Kidney capillary endothelial cell (primary cell): Measurements from ENCODE around the gene SLC6A11.

Experiments
- DNase-seq: peaks from one replicate; pipeline ENCODE4 v3.0.0-alpha.2; 2018; ENCODE audit warnings: low spot score

The SLC6A11 gene

DNA sequence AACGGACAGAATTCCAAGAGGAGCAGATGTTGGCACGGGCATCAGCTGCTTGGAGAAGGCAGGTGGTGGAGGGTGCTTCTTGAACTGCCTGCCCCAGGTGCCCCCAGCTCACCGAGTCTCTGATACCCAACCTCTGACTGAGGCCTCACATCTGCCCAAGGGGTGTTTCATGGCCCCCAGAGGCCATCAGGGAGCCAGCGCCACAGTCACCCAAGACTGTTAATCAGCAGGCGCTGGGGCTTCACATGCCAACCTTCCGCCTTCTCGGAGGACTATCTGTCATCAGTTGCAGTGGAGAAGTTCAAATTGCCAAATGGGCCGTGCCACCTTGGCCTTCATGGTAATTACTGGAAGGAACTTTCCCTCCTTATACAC is 114.6 kb downstream of the SLC6A11 start:
- no peak for DNase-seq

DNA sequence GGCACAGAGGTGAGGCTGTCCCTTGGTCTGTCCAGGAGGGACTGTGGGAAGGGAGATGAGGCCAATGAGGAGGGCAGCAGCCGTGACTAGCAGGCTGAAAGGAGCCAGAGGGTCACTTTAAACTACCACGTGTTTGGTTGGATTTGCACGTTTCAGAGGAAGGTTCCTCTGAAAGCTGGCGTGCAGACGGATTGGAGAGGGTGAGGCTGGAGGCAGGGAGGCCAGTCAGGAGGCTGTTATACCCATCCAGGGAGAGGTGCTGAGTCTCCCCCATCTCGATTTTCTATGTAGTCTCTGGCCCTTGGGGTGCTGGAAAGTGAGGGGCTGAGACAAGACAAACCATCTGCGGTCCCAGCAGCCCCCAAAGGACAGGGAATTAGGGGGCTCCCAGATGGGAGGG is 116.6 kb downstream of the SLC6A11 start:
- no peak for DNase-seq

DNA sequence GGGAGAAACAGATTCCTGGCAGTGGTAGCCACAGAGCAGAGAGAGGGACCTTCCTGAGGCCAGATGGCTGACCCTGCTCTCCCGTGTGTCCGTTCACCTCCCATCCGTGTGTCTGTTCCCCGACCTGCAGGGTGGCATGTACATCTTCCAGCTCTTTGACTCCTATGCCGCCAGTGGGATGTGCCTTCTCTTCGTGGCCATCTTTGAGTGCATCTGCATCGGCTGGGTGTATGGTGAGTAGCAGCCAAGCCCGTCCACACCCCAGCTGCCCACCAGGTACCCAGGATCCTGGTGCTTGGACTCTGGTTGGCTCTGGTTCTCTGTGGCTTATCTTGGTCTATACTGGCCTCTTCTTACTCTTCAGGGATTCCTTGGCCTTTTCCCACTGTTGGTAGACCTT is 117.0 kb downstream of the SLC6A11 start:
- DNase-seq = no peak

DNA sequence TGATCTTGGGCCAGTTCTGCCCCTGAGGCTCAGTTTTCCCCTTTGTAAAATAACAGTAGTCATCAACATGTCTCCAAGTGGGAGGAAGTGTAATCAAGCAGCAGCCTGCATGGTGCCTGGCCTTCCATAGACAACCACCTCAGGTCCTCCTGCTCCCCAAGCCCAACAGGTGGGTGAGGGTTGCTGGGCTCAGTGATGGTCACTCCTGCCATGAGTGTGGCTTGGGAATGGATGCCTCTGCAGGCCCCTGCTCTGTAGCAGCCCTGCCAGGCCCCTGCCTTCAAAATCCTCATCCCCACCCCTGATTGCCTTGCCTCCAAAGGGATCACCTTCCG is 117.4 kb downstream of the SLC6A11 start:
- no peak for DNase-seq

DNA sequence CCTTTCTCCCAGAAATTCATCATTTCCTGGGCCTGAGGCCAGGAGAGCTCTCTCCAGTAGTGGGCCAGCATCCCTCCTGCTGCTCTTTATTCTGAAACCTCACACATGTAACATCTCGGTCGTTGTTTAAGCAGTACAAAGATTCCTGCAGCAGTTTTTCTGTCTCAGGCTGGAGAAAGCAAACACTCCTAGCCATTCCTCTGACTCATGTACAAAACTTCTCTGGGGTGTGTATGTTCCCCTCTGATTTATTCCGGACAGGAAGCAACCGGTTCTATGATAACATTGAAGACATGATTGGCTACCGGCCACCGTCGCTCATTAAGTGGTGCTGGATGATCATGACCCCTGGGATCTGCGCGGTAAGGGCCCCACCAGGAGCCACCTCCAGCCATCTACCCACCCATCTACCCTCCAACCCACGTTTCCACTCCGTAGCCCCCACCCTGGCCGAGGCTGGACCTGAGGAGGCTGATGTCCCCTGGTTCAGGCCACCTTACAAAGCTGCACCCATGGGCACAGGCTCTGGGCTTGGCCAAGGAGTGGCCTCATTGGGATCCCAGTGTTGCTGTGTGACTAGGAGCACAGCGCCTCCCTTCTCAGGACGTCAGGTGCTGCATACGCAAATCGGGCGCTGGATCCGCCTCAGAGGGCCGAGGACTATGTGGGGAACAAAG is 117.9 kb downstream of the SLC6A11 start:
- no peak for DNase-seq

DNA sequence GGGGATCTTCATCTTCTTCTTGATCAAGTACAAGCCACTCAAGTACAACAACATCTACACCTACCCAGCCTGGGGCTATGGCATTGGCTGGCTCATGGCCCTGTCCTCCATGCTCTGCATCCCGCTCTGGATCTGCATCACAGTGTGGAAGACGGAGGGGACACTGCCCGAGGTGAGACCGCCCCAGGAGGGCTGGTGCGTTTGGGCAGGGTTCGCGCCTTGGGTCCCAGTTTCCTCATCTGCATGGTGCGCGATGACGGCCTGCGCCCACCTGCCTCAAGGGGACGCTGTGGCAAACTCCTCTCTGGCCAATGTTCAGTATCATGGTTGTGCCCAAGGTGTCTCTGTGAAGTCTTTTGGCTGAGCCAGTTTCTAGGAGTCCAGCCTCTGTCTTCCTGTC is 119.0 kb downstream of the SLC6A11 start:
- DNase-seq = no peak

DNA sequence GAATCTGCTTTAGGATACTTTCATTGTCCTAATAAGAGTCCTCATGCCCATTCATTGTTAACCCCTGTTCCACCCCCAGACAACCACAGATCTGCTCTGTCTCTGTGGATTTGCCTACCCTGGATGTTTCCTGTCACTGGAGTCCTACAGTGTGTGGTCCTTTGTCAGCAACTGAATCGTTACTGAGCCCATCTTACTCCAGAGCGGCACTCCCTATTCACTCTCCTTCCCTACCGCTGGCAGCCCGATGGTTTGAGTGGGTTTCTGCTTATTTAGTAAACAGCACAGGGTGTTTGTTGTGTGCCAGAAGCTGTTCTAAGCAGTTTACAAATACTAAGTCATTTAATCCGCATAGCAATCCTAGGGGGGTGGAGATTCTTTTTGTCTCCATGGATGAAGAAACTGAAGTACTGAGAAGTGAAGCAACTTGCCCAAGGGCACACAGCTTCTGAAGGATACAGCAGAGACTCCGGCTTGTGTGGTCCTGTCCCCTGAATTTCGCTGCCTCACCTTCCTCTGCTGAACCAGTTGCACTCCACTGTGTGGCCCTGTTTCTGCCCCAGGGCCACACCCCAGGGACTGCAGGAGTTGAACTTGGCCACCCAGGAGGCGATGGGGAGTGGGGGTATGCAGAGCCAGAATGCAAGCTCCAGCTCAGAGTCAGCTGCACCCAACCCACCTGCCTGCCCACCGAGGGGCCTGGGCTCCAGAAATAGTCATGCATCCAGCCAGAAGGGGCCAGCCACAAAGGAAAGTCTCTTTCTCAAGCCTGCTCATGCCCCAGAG is 120.0 kb downstream of the SLC6A11 start:
- DNase-seq = no peak

DNA sequence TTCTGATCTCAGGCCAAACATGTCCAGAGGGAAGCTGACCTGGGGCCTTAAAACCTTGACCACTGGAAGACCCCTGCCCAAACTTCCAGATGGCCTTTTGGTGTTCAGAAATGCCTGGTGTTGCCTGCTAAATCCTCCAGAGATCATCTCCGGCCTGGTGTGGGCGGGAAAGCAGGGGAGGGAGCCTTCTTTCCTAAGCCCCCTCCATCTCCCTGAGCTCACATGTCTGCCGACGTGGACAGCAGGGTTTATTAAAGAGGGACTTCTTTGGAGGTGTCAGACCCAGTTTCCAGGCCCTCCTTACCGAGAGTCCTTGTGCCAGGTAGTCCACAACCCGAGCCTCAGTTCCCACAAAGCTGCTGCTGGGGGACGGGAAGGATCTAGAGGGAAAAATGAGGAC is 120.7 kb downstream of the SLC6A11 start:
- DNase-seq = no peak

DNA sequence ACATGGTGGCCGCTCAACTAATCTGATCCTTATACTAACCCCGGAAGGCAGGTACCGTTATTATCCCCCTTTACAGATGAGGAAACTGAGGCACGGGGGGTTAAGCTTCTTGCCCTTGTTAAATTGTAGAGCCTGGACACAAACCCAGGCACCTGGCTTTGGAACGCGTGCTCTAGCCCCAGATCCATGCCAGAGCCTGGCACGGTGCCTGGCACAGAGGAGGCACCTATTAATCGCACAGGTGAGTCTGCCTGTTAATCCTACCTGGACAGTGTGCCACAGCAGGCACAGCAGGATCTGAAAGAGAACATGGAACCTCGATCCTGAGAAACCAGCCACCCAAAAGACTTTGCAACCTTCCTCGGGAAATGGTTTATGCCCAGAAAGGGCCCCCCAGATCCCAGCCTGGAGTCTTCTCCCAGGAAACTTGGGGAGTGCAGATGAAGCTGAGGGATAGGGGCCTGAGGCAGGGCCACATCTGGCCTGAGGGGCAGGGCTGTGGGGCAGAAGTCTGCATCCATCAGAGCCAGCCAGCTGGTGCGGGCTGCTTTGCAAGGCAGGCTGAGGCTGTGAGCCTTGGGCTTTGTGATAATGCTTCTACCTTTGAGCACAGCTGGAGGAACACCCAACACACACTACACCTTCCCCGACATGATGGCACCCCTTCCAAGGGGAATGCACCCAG is 121.3 kb downstream of the SLC6A11 start:
- no peak for DNase-seq

DNA sequence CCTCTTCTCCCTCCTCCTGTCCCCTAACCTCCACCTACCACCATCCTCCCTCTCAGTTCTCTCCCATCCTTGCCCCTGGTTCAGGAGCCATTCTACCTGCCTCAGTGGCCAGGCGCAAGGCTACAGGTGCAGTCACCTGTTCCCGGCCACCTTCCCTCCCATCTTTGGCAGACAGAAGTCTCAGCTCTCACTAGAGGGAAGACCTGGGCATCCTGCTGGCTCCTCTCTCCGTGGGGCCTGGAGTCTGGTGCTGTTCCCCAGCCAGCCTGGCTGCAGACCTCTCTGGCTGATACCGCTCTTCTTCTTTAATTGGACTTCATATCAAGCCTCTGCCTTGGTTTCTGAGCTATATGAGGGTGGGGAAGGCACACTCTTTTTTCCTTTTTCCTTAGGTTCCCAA is 123.5 kb downstream of the SLC6A11 start:
- no peak for DNase-seq

DNA sequence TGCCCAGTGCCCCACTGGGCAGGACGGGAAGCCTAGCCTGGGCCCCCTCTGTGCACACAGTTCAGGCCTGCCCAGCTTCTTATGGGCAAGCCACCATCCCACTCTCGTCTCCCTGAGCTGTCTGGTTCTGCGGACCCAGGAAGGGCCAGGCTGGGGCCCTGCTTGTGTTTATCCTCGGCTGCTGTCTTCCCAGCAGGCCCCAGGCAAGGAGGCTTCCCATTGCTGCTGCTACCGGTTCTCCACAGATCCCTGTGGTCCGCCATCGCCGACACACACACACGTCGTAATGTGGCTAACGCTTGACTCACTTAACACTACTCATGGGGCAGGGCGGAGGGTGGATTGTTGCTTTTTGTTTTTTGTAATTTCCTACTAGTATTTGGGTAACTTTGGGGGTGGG is 124.1 kb downstream of the SLC6A11 start:
- no peak for DNase-seq

DNA sequence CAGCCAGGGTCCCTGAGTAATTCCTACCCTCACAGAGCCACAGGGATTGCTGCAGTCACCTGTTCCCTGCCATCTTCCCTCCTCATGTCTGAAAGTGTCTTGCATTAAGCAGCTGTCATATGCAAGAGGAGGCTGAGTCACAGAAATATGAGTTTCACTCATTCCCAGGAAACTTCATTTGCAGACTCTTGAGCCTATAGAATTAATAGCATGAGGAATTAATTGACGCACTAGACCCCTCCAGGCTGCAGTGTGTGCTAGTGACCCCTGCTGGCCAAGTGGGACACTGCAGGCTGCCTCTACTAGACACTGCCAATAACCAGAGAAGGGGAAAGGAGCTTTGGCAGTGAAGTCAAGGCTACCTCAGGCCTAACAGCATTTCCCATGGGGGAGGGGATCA is 125.9 kb downstream of the SLC6A11 start:
- peak; percentile 19 for DNase-seq

DNA sequence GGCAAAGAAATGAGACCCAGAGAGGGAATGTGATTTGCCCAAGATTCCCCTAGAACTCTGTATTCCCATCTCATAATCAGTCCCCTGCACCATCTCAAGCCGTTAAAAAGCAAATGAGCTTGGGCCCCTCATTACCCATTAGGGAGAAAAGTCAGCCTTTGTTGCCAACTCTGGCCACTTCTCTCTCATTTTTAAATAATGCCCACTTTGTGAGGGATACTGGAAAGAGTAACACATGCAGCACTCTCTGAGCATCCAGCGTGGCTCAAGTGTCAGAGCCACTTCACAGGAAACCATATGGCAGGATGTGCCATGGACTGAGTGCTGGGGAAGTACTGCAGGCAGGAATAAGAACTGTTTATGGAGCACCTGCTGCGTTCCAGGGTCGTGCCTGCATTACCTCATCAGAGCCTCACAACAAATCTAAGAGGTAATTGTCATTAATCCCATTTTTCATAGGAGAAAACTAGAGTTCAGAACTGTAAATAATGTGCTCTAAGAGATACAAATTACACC is 126.7 kb downstream of the SLC6A11 start:
- no peak for DNase-seq

DNA sequence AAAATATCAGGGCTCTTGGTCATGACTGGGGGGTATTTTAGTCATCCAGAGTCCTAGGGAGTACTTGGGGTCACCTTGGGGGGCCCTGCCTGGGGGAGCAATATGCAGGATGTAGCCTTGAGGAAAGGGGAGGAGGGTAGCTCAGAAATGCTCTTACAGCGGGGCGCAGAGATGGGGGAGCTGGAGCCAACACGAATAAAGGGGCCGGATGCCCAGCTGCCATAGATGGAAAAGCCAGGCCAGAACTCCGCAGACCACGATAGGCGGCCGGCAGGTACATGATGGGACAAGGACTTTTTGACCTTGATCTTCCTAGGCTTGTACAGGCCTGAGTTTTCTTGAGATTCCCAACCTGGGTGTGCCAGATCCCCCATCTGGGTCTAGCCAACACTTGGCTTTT is 128.8 kb downstream of the SLC6A11 start:
- DNase-seq = no peak

DNA sequence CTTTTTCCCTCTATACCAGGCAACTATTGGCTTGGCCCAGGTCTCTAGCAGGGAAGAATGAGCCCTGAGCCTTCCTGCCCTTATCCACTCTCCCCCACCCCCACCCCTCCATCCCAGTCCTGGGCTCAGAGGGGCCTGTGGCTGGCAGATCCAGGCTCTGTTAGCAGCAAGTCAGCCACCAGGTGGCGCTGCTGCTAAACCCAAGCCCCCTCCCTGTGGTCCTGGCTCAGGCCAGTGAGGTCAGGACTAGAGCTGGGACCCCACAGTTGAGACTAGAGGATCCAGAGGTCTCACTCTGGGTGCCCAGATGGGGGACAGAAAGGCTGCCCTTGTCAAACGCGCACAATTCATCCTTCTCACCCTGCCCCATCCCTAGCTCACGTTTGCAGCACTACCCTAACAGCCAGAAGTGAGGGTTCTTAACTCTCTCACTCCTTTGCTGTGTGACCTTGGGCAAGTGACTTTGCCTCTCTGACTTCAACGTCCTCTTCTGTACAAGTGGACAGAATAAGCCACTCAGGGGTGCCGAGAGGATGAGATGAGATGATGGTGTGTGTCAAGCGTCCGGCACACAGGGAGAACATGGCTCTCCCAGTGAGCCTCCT is 129.8 kb downstream of the SLC6A11 start:
- DNase-seq = peak; percentile 47

DNA sequence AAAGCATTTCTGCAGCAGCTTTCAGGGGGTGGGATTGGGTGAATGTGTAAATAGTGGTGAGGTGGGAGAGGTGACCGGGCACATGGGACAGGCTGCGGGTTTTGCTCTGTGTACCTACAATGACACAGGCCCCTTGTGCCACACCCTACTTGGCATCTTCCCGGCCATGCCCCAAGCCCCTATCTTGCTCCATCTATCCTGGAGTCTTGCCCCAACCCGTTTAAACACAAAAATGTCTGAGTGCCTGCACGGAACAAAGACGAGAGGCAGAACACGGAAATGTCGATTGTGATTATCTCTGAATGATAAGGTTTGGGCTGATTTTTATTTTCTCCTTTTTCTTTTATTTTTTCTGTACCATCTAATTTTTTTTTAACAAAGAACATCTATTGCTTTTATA is 130.5 kb downstream of the SLC6A11 start:
- DNase-seq = no peak

DNA sequence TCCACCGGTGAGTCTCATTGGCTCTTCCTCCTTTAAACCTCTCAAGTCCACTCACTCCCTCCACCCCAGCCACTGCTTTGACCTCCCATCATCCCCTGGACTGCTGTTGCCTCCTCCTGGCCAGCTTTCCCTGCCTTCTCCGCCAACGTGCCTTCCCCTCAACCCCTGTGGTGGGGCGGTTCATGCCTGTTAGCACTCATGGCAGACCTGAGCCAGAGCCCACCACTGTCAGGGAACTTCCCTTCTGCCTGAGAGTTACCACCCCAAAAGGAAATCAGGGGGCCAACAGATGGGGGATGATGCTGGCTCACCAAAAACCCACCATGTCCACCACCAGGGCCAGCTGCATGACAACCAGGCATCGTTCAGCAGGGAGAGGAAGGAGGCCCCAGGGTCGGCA is 132.3 kb downstream of the SLC6A11 start:
- DNase-seq = no peak

DNA sequence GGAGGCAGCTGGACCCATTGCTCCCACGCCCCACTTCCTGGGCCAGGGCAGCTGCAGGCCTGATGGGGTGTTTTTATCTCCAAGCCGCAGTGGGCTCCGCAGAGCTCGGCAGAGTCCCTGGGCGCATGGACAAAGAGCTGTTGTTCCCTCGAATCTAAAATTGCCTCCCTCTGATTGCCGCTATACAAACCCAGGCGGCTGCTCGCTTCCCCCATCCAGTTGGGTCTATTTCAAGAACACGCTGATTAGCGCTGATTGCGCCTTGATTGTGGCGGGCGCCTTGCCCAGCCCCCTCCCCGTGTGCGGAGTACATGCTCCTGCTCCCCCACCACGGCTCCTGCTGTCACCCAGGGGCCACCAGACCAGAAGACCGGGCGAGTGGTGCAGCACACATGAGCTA is 133.2 kb downstream of the SLC6A11 start:
- no peak for DNase-seq

DNA sequence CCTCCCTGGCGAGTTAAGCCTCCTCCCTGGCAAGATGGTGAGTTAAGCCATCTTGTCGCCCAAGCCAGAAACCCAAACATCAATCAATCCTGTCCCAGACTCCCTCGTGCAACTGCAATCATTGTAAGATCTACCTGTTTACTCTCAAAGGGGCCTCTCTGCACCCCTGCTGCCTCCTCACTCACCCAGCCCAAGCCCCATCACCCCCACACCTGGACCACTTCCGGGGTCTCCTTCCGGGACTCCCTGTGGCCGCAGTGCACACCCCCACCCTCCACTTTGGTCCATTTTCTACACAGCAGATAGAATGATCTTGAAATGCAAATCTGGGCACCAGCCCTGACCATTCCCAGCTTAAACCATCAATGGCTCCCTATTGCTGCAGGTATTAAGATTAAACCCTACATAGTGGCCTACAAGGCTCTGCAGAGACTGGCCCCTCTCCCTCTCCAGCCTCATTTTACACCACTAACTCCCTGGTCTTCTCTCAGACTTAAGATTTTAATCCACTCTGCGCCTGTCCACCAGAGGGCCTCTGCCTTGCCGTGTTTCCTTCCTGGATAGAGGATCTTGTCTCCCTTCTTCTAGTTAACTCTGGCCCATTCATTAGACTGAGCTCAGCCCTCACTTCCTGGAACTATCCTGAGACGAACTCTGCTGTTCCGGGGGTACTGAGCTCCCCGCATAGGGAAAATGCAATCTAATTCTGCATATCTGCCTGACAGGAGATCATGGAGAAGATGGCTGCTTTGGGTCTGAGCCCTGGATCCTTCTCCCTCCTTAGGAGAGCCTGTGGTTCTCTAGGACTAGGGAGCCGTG is 134.7 kb downstream of the SLC6A11 start:
- DNase-seq = peak; percentile 15

DNA sequence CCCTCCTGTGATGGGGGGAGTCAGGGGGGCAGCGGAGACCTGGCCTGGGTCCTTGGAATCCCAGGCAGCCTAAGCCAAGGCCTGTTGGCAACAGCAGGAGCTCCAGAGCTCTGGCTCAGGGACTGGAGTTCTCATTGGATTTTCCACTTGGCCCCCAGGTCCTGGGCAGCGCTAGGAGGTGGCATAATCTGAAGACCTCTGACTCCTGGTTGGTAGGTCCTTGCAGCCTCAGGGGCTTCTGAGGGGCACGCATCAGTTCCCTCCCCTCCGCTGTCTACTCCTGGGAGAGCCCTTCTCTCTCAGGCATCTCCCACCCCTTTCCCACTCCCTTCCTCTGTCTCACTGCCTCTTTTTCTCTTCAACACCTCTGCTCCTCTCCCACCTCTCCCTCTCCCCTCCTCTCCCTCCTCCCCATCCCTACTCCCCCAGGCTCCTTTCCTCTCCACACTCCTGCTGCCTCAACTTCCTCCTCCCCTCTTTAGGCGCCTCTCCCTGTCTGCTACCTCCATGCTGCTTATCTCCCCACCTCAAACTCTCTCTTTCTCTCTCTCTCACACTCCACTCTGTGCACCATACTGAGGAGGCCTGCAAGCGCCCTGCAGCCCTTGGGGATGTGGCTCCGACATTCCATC is 135.4 kb downstream of the SLC6A11 start:
- DNase-seq = no peak

DNA sequence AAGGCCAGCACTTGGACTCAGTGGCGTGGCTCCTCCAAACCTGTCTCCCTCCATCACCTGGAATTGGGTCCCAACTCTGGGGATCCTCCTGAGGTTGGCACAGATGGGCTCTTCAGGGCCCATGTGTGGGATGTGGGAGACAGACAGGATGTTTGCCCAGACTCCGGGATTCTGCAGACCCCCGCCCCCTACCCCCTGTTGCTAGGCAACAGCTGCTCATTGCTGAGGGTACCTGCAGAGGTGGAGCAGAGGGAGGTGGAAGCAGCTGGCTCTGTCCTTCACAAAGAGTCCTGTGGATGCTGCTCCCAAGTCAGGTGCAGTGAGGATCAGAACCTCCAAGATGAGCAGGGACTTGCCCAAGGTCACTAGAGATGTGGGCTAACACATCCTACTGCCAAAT is 136.5 kb downstream of the SLC6A11 start:
- no peak for DNase-seq
